ENCODE measurements around the gene VCP.
"Not testable (repeated sequence)": the region's sequence is repeated elsewhere in the genome, so short reads cannot be mapped to it uniquely, and the experiment has no call there.

The VCP gene

DNA sequence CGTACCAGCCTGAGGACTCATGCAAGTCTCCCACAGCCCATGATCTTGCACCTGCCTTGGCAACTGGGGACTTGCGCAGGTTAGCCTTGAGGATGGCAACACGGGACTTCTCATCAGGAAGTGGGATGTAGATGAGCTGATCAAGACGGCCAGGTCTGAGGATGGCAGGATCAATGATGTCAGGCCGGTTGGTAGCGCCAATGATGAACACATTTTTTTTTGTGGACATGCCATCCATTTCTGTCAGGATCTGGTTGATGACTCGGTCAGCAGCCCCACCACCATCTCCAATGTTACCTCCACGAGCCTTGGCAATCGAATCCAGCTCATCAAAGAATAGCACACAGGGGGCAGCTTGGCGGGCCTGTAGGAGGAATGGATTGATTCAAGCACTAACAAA lies 13.0 kb downstream of the VCP start:
- no peak for DNase-seq

GRCh38 chr9:35057271-35057620 lies 15.2 kb downstream of the VCP start:
- no peak for DNase-seq

- DNase-seq, result no peak
Observed at GRCh38 chr9:35056571-35057270, 15.7 kb downstream of the VCP start.

GRCh38 chr9:35054871-35055644 lies 17.4 kb downstream of the VCP start:
- DNase-seq, result no peak

- no peak for DNase-seq
Observed at GRCh38 chr9:35054185-35054835, 18.1 kb downstream of the VCP start.

DNA sequence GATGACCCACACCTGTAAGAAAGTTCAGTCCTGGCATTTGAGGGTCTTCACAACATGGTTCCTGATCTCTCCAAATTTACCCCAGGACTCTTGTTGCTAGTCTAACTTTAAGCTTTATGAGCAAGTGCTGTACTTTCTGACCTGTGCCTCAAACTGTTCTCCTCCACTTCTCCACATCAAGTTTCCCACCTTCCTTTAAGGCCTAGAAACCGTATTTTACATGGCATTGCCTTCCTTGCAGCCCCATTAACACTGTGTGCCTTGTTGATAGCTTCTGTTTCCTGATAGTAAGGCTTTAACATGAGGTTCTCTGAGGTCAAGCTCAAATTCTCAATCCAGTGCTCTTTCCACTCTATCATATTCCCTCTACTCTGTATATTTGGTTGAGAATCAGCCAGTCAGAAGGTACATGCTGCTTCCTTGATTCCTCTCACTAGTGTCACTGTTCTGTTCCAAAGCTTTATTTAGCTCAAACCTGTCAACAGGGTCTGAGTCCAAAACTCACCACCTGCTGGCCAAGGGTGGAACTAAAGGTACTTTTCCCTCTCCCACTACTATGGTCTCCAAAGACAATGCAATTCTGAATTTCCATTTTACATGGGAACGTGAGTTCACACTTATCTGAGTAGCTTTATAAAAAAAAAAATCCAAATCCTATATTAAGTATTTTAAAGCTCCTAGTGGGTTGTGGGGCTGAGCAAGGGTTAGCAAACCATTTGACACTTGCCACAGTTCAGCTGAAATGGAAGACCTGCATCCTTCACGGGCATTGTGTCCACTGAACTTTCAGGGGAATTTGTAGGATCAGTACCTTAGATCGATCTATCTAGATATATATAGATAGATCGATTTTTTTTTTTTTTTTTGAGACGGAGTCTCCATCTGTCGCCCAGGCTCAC lies 21.1 kb downstream of the VCP start:
- peak; percentile 34 for DNase-seq

DNA sequence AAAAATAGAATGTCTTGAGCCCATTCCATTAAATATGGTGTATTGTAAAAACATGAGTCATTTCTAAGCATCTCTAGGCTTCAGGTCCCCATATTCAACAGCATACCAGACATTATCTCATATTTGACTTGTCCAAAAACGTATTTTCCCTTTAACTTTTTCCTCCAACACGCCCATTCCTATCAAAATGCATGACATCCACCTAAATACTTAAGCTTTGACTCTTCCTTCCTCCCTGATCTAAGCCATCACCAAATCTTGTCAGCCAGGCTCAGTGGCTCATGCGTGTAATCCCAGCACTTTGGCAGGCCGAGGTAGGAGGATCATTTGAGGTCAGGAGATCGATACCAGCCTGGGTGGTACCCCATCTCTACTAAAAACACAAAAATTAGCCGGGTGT lies 23.9 kb downstream of the VCP start:
- DNase-seq, result no peak

- DNase-seq, result no peak
Observed at GRCh38 chr9:35044071-35044470, 28.4 kb downstream of the VCP start.

DNA sequence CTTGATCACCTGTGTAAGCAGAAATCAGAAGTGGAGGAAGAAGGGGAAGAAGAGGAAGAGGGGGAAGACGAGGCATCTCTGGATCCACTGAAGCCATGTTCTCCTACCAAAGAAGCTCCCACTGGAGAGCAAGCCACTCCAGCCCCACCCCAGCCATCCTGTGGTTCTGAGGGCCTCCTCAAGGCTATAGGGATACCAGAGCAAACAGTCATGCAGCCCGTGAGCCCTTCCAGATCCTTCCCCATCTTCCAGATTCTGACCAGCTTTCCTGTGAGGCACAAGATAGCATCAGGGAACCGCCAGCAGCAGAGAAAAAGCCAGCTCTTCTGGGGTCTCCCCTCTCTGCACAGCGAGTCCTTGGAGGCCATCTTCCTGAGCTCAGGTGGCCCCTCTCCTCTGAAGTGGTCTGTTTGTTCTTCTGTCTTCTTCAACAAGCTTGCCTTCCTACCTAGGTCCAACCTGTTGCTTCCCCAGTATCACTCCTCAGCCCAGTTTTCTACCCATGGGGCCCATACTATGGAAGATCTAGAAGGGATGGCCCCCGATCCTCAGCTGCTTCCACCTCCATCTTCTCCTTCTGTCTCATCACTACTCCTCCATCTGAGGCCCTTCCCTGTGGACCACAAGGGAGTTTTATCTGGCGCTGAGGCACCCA lies 29.4 kb downstream of the VCP start:
- no peak for DNase-seq

DNA sequence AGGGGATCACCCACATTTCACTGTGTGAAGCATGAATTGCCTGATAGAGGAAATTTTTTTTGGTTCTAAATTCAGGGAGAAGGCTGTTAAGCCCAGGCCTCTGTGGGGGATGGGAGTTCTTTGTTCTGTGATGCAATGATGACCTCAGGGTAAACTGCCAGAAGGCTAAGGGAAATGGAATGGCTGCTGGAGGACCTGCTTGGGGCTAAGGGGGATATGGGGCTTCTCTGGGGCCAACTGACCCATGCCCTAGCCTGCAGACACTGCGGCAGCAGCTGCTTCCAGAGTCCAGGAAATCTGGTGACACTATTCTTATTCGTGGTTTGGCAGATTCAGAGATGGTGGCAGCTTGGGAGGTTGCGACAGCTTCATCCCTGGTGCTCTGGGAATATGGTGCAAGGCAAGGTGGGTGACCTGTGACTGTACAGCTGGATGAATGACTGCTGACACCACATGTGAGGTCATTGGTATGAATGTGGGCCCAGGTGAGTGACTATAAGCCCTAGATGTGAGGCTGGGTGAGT lies 30.3 kb downstream of the VCP start:
- no peak for DNase-seq

DNA sequence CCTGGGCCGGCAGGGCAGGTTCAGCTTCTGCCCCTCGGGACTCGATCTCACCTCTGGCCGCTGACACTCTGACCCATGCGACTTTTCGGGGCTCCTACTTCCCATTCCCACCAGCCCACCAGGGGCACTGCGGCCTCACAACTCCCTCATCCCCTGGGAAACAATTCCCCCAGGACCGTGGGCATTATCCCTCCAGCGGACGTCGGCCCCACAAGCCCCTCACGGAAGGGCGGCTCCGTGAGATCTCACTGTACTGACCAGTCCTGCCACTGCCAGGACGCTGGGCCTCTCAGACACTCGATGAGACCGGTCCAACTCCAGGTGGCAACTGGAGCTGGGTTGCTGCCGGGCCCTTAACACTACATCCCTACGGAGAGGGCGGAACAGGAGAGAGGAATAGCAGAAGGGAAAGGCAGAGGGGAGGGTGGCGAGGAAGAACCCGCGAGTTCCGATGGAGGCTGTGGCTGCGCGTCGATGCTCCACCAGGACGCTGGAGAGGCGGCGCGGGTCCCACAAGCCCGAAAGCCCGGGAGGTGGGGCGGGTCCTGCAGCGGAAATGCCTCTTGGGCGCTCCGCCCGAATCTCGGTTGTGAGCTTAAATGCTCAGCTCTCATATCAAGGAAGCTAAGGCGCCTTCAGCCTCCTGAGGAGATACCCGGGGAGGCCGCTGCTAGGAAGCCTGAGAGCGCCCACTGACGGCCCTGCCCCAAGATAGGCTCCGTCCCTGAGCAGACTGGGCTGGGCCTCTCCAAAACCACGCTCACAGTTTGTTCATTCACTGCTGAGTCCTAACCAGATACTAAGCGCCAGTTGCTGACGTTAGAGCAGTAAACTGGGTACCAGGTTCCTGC lies 36.3 kb downstream of the VCP start:
- no peak for DNase-seq

GRCh38 chr9:35033101-35033500 lies 39.3 kb downstream of the VCP start:
- DNase-seq, result no peak

GRCh38 chr9:35029852-35030251 lies 42.6 kb downstream of the VCP start:
- no peak for DNase-seq

DNA sequence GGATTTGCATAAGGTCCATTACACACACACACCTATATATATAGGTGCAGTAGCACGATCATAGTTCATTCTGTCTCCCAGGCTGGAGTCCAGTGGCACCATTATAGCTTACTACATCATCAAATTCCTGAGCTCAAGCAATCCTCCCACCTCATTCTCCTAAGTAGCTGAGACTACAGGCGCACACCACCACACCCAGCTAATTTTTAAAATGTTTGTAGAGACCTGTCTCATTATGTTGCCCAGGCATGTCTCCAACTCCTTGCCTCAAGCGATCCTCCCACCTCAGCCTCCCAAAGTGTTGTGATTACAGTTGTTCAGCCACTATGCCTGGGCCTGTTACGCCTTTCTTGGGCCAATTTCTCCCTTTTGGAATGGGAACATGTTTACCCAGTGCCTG lies 43.2 kb downstream of the VCP start:
- DNase-seq, result no peak

DNA sequence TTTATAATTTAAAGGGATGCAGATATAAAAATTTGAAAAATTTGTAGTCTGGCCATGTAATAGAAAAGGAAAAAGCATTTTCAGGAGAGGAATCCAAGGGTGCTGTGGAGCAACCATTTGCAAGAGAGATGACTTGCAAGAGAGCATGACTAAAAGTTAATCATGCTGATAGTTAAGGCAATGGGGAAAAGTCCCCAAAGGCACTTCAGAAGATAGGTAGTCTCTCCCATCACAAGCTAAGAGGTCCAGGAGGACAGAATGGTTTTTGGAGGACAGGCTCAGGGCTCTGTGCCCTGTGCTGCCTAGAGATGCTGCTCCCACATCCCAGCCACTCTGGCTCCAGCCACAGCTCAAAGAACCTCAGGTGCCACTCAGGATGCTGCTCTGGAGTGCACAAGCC lies 44.1 kb downstream of the VCP start:
- DNase-seq, result no peak

GRCh38 chr9:35027860-35028259 lies 44.6 kb downstream of the VCP start:
- DNase-seq, result peak; percentile 38

DNA sequence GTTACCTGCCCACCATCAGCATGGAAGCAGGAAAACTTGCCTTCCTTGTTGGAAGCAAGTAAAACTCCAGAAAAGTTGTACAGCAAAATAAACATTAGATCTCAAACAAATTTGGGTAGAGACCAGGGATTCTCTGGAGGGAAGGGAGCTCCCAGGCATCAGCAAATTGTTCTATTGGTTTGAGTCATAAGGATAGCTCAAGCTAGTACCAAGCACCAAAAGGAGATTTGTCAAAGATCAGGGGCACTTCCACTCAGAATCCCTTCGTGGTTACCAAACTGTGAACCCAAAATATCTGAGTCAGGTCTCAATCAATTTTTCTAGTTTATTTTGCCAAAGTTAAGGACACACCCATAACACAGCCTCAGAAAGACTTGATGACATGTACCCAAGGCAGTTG lies 45.1 kb downstream of the VCP start:
- no peak for DNase-seq

DNA sequence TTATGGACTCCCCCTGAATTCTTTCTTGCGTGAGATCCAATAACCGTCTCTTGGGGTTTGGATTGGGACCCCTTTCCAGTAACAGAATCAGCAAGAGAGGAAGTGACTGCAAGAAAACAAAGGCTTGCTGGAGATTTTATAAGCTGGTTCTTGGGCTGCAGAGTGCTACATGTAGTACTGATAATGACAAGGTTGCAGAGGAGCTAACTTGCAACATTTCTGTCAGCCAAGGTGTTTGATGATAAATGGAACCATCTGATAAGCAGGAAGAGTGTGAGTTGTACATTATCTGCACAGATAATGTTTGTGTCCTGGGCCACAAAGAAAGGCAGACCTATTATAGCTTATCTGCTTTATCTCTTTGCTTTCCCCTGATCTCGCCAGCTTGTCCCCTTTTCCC lies 45.8 kb downstream of the VCP start:
- DNase-seq, result no peak

DNA sequence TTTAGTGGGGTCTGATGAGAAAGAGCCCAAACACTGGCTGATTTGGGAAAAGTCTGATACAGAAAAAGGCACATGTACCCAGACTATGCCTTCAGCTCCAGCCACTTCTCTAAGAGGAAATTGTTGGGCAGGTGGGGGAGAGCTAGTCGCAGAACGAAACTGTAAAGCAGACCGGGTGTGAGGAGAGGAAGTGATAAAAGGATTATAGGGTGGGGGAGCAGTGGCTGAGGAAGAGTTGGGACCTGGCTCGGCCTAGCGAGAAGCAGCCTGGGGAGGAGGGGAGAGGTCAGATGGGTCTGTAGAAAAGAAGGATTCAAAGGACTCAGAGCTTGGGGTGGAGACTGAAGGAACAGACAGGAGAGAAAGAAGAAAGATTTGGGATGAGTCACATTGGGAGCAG lies 49.0 kb downstream of the VCP start:
- not testable (repeated sequence) for DNase-seq

DNA sequence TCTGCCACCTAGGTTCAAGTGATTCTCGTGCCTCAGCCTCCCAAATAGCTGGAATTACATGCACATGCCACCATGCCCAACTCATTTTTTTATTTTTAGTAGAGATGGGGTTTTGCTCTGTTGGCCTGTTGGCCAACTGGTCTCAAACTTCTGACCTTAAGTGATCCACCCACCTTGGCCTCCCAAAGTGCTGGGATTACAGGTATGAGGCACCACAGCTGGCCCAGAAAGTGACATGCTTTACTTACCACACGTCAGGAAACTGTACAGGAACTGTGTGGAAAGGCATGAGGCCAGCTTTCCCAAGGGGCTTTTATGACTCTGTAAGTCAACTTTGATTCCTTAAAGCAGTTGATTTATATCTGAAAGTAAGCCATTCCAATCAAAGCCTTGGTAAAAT lies 57.9 kb downstream of the VCP start:
- DNase-seq, result no peak

GRCh38 chr9:35010351-35010958 lies 62.0 kb downstream of the VCP start:
- no peak for DNase-seq

All from NCI-H146 (cell line).